LNCaP clone FGC (cell line): Measurements from ENCODE around the gene GTPBP3.

ENCODE experiments used
- DNase-seq: peaks from one replicate; pipeline ENCODE4 v3.0.0-alpha.2; 2011; ENCODE audit warnings: low read depth
- H3K4me3 ChIP-seq: 2 replicates; pipeline ENCODE4 v1.5.1; 2011; ENCODE audit warnings: mild to moderate bottlenecking, low read depth, low read length, control low read depth
- TF ChIP-seq, protein P1 (sequence below): IDR thresholded peaks from 2 replicates; pipeline ENCODE4 v1.5.1; 2012; ENCODE audit warnings: mild to moderate bottlenecking; ENCODE audit not compliant: control insufficient read depth, insufficient read depth; ENCODE audit errors: extremely low read depth

The GTPBP3 gene

DNA sequence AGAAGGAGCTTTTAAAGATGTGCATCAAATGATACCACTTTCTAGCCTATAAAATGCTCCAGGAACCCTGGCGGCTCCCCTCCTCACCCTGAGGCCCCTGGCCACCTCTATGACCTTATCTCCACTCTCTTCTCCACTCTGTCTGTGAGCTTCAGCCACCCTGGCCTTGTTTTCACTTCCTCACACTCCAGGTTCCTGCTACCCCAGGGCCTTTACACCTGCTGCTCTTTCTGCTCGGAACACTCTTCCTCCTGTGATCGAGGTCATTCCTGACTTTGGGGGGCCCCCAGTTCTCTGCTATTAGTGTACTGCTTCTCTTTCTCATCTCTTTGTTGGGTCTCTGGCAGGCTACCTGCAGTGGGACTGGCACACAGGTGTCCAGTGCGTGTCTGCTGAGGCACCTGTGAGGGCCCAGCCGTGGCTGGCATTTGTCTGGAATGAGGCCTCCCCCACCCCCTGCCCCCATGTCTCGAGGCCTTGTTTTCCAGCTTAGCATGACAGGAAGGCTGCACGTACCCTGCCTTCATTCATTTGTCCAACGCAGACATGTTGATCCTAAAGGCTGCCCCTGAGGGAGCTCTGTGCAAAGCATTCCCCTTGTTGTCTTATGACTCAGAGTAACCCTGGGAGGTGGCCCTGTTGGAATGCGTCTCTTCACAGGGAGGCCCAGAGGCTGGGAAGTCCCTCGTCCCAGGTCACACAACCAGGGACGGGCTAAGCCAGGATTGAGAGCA, 25.7 kb upstream of the GTPBP3 start:
- no peak for DNase-seq
- H3K4me3 ChIP-seq, result no peak overlapping the region
- TF ChIP-seq, protein P1, sequence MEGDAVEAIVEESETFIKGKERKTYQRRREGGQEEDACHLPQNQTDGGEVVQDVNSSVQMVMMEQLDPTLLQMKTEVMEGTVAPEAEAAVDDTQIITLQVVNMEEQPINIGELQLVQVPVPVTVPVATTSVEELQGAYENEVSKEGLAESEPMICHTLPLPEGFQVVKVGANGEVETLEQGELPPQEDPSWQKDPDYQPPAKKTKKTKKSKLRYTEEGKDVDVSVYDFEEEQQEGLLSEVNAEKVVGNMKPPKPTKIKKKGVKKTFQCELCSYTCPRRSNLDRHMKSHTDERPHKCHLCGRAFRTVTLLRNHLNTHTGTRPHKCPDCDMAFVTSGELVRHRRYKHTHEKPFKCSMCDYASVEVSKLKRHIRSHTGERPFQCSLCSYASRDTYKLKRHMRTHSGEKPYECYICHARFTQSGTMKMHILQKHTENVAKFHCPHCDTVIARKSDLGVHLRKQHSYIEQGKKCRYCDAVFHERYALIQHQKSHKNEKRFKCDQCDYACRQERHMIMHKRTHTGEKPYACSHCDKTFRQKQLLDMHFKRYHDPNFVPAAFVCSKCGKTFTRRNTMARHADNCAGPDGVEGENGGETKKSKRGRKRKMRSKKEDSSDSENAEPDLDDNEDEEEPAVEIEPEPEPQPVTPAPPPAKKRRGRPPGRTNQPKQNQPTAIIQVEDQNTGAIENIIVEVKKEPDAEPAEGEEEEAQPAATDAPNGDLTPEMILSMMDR, result no peak

DNA sequence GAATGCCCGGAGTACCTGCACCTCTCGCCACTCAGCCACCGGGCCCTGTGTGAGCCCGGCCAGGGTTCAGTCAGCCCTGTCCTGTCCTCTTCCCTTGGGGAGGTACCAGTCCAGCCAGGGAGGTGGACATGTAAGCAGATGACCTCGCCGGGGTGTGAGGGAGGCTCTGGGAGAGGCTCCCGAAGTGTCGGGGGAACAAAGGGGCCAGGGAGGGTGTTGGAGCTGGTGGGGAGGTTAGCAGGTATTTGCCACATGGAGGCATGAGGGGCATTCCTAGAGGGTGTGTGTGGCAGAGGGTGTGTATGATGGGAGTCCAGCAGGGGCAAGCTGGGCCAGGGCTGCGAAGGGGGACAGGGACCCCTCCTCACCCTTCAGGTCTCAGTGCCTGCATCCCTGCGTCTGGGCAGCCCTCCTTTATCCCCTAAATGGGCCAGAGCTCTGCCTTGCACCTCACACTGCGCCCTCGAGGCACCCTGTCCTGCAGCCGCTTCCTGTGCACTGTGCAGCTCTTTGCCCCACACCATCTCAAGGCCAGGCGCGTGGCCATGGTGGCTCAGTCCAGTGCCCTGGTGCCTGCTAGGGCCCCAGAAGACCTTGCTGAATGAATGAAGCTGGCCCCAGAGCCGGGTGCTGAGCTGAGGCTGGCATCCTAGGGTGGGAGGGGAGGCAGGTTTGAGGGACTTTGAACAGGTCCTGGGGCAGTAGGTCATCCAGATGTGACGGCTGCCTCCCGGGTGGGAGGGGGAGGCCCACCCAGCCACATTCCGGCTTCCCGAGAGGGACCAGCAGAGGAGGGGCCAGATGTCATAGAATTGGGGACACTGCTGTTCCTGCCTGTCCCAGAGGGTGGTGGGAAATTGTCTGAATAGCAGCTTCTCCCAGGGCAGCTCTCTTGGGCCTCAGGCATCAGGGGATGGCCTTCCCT, 24.9 kb upstream of the GTPBP3 start:
- no peak for DNase-seq
- H3K4me3 ChIP-seq, result no peak overlapping the region
- TF ChIP-seq, protein P1, result no peak

DNA sequence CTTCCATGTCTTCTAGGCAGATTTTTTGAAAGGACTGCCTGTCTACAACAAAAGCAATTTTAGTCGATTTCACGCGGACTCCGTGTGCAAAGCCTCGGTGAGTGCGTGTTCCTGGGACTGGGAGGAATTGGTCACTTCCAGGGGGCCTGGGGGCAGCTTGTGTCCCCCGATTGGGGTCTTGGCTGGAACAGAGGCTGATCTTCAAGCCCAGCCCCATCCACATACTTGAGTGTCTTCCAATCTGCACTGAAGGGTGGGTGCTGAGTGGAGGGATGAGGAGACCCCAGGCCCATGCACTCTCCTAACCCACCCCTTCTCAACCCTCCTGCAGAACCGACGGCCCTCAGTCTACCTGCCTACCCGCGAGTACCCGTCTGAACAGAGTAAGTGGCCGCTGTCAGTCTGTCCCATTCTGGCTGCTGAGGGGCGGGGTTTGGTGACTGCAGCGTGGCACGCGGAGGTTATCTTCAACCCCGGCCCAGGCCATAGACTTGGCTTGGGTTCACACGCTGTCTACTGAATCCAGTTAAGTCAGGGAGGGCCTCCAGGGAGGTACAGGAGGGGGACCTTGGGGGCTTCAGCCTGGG, 23.3 kb upstream of the GTPBP3 start:
- DNase-seq, result no peak

GRCh38 chr19:17318966-17319365, 18.4 kb upstream of the GTPBP3 start:
- DNase-seq, result no peak
- TF ChIP-seq, protein P1, result no peak
- H3K4me3 ChIP-seq, result no peak overlapping the region

More for the DNA sequence above, 23.3 kb upstream of the GTPBP3 start:
- TF ChIP-seq, protein P1, result no peak
- H3K4me3 ChIP-seq, result no peak overlapping the region

DNA sequence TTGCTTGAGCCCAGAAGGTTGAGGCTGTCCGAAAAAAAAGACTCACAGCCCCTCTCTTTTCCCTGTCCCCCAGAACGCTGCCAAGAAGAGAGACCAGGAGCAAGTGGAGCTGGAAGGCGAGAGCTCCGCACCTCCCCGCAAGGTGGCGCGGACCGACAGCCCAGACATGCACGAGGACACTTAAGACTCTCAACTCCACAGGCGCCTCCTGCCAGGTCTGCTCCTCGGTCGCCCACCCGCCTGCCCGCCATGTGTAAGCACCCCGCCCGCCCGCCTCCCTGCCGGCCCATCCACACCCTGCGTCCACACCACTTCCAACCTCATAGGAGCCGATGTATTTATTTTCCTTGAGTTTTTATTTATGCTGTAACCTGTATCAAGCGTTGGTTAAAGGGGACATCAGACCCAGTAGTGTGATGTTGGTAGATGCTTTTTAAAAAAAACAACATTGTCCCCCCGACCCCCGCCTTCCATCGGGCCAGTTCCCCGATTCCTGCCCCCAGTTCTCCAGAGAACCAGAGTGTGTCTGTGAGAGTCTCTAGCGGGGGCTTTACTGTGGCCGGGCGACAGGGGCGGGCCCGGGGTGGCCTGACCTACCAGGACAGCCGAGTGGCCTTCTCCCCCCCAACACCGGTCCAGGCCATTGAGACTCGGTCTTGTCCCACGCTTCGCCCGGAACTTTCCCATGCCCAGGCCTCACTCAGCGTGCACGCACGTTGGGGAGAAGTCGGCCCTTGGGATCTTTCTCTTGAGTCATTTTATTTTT, 17.7 kb upstream of the GTPBP3 start:
- TF ChIP-seq, protein P1, result no peak
- no peak overlapping the region for H3K4me3 ChIP-seq
- DNase-seq, result no peak

DNA sequence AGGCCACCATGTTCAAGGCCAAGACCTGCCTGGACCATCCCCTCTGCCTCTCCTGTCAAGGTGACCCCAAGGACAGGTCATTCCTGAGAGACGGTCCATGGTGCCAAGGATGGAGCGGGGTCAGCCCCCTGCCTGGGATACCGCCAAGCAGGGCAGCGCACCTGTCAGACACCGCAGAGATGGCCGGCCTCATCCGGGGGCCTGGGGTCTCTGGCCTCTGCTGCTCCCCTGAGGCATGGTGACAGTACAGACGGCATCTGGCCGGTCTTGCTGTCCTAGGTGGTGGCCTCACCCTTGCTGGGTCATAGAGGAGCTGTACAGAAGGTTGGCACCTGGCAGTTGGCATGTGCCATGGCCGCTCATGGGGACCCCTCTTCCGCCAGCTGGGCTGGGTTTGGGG, 16.9 kb upstream of the GTPBP3 start:
- TF ChIP-seq, protein P1, result no peak
- no peak for DNase-seq
- H3K4me3 ChIP-seq, result no peak overlapping the region
